AG09309 (cell line): Measurements from ENCODE around the gene RPLP2.

Source experiments
- DNase-seq: peaks from one replicate; pipeline ENCODE4 v3.0.0-alpha.2; 2010; ENCODE audit warnings: low read depth
- H3K4me3 ChIP-seq: 2 replicates; pipeline ENCODE4 v1.5.1; 2011; ENCODE audit warnings: mild to moderate bottlenecking, low read depth, low read length, moderate library complexity; ENCODE audit not compliant: control insufficient read depth
- TF ChIP-seq, protein P1 (sequence below): IDR thresholded peaks from 2 replicates; pipeline ENCODE4 v1.5.1; 2011; ENCODE audit warnings: mild to moderate bottlenecking, low read depth, low read length, inconsistent platforms; ENCODE audit not compliant: insufficient read depth, control insufficient read depth; ENCODE audit errors: missing control alignments

RPLP2 gene

GRCh38 chr11:827146-827896, 17.6 kb downstream of the RPLP2 start:
- no peak overlapping the region; the same call in 1 of the 2 replicates for H3K4me3 ChIP-seq
- TF ChIP-seq, protein P1, sequence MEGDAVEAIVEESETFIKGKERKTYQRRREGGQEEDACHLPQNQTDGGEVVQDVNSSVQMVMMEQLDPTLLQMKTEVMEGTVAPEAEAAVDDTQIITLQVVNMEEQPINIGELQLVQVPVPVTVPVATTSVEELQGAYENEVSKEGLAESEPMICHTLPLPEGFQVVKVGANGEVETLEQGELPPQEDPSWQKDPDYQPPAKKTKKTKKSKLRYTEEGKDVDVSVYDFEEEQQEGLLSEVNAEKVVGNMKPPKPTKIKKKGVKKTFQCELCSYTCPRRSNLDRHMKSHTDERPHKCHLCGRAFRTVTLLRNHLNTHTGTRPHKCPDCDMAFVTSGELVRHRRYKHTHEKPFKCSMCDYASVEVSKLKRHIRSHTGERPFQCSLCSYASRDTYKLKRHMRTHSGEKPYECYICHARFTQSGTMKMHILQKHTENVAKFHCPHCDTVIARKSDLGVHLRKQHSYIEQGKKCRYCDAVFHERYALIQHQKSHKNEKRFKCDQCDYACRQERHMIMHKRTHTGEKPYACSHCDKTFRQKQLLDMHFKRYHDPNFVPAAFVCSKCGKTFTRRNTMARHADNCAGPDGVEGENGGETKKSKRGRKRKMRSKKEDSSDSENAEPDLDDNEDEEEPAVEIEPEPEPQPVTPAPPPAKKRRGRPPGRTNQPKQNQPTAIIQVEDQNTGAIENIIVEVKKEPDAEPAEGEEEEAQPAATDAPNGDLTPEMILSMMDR: no peak
- DNase-seq: no peak

GRCh38 chr11:827897-828192, 18.1 kb downstream of the RPLP2 start, which contains the start of gene CRACR2B:
TSS of gene CRACR2B (plus strand) at chr11:827919. CDS start at chr11:828608, 689 bp downstream.
- H3K4me3 ChIP-seq: peak within 1 kb of the TSS; percentile 14
- TF ChIP-seq, protein P1: no peak
- DNase-seq: no peak

DNA sequence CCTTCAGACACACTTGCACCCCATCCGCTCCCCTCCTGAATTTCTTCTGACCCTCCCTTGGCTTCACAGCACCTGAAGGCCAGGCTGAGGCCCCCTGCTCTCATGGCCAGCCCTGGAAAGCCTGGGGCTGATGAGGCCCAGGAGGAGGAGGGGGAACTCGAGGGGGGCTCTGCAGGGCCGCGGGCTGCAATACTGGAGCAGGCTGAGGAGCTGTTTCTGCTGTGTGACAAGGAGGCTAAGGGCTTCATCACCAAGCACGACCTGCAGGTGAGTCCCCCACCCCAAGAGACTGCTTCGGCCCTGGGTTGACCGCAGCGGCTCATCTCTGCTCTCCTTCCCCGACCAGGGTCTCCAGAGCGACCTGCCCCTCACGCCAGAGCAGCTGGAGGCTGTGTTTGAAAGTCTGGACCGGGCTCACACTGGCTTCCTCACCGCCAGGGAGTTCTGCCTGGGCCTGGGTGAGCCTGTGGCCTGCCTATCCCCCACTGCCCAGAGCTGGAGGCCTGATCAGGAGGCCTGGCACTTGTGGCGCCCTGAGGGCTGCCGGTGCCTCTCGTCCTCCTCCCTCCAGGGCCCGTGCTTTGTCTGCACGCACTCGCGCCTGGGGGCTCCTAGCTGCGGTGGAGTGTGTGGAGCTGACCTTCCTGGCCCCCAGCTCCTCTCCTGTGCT, 18.9 kb downstream of the RPLP2 start:
- DNase-seq: no peak
- TF ChIP-seq, protein P1: no peak
- H3K4me3 ChIP-seq: no peak overlapping the region

DNA sequence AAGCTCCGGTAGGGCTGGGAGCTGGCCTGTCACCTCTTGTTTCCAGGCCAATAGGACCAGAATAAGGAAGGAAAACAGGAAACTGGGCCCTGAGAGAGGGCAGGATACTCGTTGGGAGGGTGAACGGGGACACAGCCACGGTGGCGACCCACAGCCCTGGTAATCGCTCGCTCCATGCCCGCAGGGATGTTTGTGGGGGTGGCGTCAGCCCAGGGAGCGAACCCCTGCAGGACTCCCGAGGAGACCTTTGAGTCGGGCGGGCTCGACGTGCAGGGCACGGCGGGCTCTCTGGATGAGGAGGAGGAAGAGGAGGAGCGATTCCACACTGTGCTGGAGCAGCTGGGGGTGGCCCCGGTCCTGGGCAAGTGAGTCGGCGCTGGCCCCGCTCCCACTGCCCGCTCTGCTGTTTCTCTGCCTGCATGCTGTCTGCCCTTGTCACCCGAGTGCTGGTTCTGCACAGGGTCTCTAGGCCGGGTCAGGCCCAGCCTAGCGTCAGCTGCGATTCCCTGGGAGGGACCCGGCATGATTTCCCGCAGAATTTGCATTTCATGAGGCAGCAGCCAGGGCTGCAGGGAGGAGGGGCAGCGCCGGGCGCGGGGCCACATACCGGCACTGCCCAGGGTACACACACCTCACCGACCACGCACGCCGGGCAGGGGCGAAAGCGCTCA, 19.5 kb downstream of the RPLP2 start:
- DNase-seq: no peak
- TF ChIP-seq, protein P1: no peak
- no peak overlapping the region for H3K4me3 ChIP-seq

GRCh38 chr11:829847-830294, 20.1 kb downstream of the RPLP2 start:
- no peak for DNase-seq
- TF ChIP-seq, protein P1: no peak
- no peak overlapping the region for H3K4me3 ChIP-seq

DNA sequence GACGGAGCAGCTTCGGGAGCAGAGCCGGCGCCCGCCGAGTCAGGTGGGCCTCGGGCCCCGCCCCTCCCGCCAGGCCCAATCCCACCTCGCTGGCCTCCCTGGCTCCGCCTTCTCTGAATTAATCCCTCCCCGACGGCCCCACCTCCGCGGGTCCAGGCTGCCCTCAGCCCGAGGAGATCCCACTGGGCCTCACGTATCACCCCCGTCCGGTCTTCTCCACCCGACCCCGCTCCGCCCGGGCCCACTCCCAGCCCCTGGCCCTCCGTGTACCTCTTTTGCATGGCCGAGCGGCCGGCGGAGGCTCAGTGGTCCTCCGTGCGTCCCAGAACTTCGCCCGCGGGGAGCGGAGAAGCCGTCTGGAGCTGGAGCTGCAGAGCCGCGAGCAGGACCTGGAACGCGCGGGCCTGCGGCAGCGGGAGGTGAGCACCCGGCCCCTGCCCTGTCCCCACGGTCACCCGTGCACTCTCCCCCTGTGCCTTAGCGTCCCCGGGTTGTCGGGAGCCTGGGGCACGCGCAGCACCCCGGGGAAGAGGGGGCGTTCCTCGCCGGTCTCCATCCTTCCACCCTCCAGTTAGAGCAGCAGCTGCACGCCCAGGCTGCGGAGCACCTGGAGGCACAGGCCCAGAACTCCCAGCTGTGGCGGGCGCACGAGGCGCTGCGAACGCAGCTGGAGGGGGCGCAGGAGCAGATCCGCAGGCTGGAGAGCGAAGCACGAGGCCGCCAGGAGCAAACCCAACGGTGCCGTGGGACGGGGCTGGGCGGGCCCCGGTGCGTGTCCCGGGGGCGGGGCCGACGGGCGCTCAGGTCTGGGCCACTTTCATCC, 20.7 kb downstream of the RPLP2 start:
- no peak for DNase-seq
- peak overlapping the region; percentile 28 for H3K4me3 ChIP-seq
- TF ChIP-seq, protein P1: no peak
